ENCODE data around the gene POLL. TPM values are rescaled to one million over a fixed set of nuclear protein-coding genes. Genes with fewer than 3 reads are reported as not detected.

Gene POLL
- total RNA-seq, 1 donor from 2014 or later = 32.2 TPM

DNA sequence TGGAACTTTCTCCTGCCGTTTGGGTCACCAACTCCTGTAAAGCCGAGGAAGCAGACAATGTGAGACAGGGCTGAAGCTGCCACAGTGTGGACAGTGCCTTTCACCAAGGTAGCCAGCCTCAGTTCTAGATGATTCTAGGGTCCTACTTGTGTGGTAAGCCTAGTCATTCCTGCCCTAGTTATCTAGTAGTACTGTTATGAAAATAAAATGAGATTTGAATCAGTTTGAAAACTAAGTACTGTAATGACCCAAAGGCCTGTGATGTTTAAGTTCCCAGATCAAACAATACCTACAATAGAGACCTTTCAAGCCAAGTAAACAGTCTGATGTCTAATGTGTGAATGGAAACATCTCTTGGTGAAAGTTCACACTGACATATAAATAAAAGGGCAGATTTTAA is 37.1 kb downstream of the POLL start:
- H3K36me3 Mint-ChIP-seq (ENCODE audit: low read depth) = peaks cover 11% of the 10 kb centered on the region
- H3K9me3 Mint-ChIP-seq = no peaks in the 10 kb centered on the region
- H3K27ac Mint-ChIP-seq = no peak overlapping the region
- H3K4me1 Mint-ChIP-seq = no peaks in the 10 kb centered on the region
- intact Hi-C loops (cut with micrococcal nuclease) = no loop called here
- no peaks in the 10 kb centered on the region for H3K27me3 Mint-ChIP-seq
- no peak overlapping the region for H3K4me3 Mint-ChIP-seq
- DNase-seq = no peak

- H3K9me3 Mint-ChIP-seq = no peaks in the 10 kb centered on the region
- H3K27ac Mint-ChIP-seq = no peak overlapping the region
- peaks cover 4% of the 10 kb centered on the region for H3K36me3 Mint-ChIP-seq (ENCODE audit: low read depth)
- DNase-seq = no peak
- H3K4me1 Mint-ChIP-seq = no peaks in the 10 kb centered on the region
- intact Hi-C loops (cut with micrococcal nuclease) = no loop called here
- no peak overlapping the region for H3K4me3 Mint-ChIP-seq
- no peaks in the 10 kb centered on the region for H3K27me3 Mint-ChIP-seq
Observed at GRCh38 chr10:101545898-101546297, 42.2 kb downstream of the POLL start.

DNA sequence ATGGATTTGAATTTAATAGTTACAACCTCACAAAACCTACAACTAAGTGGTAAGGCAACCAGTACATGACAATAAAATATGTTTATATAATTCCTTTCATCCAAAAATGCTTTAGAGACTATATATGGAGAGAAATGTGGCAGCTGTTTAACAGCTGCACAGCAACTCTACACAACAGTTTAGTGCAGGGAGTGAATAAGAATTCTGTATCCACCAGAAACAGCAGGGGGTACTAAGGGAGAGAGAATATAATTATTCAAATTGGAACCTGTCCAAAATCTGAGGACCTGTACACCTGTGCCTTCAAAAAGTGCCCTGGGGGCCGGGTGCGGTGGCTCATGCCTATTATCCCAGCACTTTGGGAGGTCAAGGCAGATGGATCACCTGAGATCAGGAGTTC is 49.6 kb downstream of the POLL start:
- no peaks in the 10 kb centered on the region for H3K4me1 Mint-ChIP-seq
- peaks cover 11% of the 10 kb centered on the region for H3K36me3 Mint-ChIP-seq (ENCODE audit: low read depth)
- H3K27ac Mint-ChIP-seq = no peak overlapping the region
- intact Hi-C loops (cut with micrococcal nuclease) = no loop called here
- no peaks in the 10 kb centered on the region for H3K27me3 Mint-ChIP-seq
- no peaks in the 10 kb centered on the region for H3K9me3 Mint-ChIP-seq
- no peak overlapping the region for H3K4me3 Mint-ChIP-seq
- no peak for DNase-seq

- intact Hi-C loops (cut with micrococcal nuclease) = loop anchor here (1.0 kb wide), 1 partner anchor 34 kb away; no protein-coding TSS in a partner anchor
- Mint-ChIP-seq H3K4me1 (no peaks in the 10 kb centered on the region), H3K27me3 (no peaks in the 10 kb centered on the region), H3K9me3 (no peaks in the 10 kb centered on the region), H3K36me3 (ENCODE audit: low read depth) (peaks cover 18% of the 10 kb centered on the region), H3K27ac (no peak overlapping the region), H3K4me3 (no peak overlapping the region)
- DNase-seq = no peak
Observed at GRCh38 chr10:101536800-101537199, 51.3 kb downstream of the POLL start.

DNA sequence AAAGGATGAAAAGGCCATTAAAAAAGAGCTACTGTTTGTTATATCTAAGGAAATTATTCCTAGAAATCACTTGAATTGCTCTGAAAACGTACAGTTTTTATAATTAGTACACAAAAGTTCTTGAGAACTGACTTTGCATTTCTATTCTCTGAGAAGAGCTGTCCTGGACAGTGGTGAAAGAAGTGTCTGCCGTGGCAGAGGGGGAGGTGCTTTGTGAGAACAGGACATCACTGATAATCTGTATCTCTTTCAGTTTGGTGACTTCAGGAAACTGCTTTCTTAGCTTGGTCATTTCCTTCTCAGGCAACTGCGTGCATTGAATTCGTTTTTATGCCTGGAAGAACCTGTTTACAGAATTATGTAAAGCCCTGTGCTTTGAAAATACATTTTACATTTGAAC is 52.1 kb downstream of the POLL start:
- intact Hi-C loops (cut with micrococcal nuclease) = no loop called here
- H3K4me3 Mint-ChIP-seq = no peak overlapping the region

GRCh38 chr10:101529725-101530553 is 58.1 kb downstream of the POLL start:
- no peak for DNase-seq
- Mint-ChIP-seq H3K27me3 (no peaks in the 10 kb centered on the region), H3K4me3 (no peak overlapping the region), H3K9me3 (no peaks in the 10 kb centered on the region), H3K4me1 (peaks cover 5% of the 10 kb centered on the region), H3K27ac (no peak overlapping the region), H3K36me3 (ENCODE audit: low read depth) (peaks cover 15% of the 10 kb centered on the region)
- intact Hi-C loops (cut with micrococcal nuclease) = no loop called here

More for the DNA sequence above, 52.1 kb downstream of the POLL start:
- Mint-ChIP-seq H3K27ac (no peak overlapping the region), H3K4me1 (no peaks in the 10 kb centered on the region), H3K27me3 (no peaks in the 10 kb centered on the region), H3K36me3 (ENCODE audit: low read depth) (peaks cover 18% of the 10 kb centered on the region), H3K9me3 (no peaks in the 10 kb centered on the region)
- no peak for DNase-seq

DNA sequence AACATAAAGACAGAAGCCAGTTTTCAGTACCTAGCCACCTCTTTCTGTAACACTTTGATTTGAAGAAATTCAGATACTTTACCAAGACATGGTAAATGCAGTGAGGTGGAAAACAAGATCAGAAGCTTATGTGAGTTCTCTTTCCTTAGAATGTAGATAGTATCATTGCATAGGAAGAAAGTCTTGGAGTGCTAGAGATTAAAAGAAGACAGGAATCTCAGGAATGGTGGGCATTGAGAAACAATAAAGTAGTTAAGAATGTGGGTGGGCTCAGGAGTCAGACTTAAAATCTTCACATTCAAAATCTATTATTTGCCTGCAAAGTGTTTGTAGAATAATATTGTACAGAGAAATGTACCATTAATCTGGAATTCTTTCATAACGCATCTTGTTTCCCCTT is 58.9 kb downstream of the POLL start:
- Mint-ChIP-seq H3K36me3 (ENCODE audit: low read depth) (peaks cover 10% of the 10 kb centered on the region), H3K4me1 (peaks cover 5% of the 10 kb centered on the region), H3K27me3 (no peaks in the 10 kb centered on the region), H3K9me3 (no peaks in the 10 kb centered on the region), H3K27ac (no peak overlapping the region), H3K4me3 (no peak overlapping the region)
- no peak for DNase-seq
- intact Hi-C loops (cut with micrococcal nuclease) = no loop called here

Other genes starting within 250 kb of the POLL start
- gene BTRC, start 234.1 kb downstream of the POLL start, total RNA-seq = 16.2 and 19.0 TPM in 2 replicates
- 5.4 and 6.4 TPM in 2 replicates for gene DPCD, start 64 bp upstream of the POLL start, total RNA-seq
- 28.4 and 32.0 TPM in 2 replicates for gene FBXW4, start 106.9 kb upstream of the POLL start, total RNA-seq
- gene FGF8, start 187.9 kb upstream of the POLL start, total RNA-seq = 0.35 TPM in 1 of 2 replicates, not detected in the other
- gene NPM3, start 195.2 kb upstream of the POLL start, total RNA-seq = 172 and 175 TPM in 2 replicates
- 99.9 and 102 TPM in 2 replicates for gene OGA, start 230.2 kb upstream of the POLL start, total RNA-seq